GM12878 (cell line): Measurements from ENCODE around the gene PPP1CA. TPM values are rescaled to one million over a fixed set of nuclear protein-coding genes. Genes with fewer than 3 reads are reported as not detected.

ENCODE experiments used
- ATAC-seq: fragments of 200-7000 bp; cut with Tn5 transposase; 3 replicates; pipeline ENCODE4 v1.9.1; 2020; ENCODE audit warnings: mild to moderate bottlenecking, moderate library complexity
- BruUV-seq: library from RNA; stranded (reverse); fragments of 400-500 nt; replicated peaks from 2 replicates; lab custom pipeline; 2021; lab: Mats Ljungman, UMichigan
- CTCF ChIA-PET: fragments of 300-600 bp; sonication (Branson Sonifier 250); formaldehyde crosslinking; extraction: SDS; loops from one replicate; lab custom pipeline; 2021; ENCODE audit warnings: inconsistent platforms; lab: Yijun Ruan, JAX
- POLR2A ChIA-PET: fragments of 350-600 bp; formaldehyde crosslinking; extraction: SDS; loops from one replicate; lab custom pipeline; 2021; ENCODE audit warnings: inconsistent platforms; lab: Charles Lee
- RAD21 ChIA-PET: fragments of 300-600 bp; sonication (Branson Sonifier 250); formaldehyde crosslinking; loops from one replicate; lab custom pipeline; 2023; ENCODE audit warnings: antibody characterized with exemption; ENCODE audit not compliant: unreplicated experiment; lab: Charles Lee
- SMC1A ChIA-PET: fragments of 300-600 bp; sonication (Branson Sonifier 250); formaldehyde crosslinking; loops from one replicate; lab custom pipeline; 2023; ENCODE audit not compliant: unreplicated experiment, uncharacterized antibody; lab: Charles Lee
- DNase-seq: peaks from one replicate; pipeline ENCODE4 v3.0.0-alpha.2; 2011; ENCODE audit warnings: low read depth, low spot score
- FAIRE-seq: peaks from 3 replicates; lab custom pipeline; 2011; peaks lifted over from hg19 to GRCh38; lab: Jason Lieb, UNC
- H2AFZ ChIP-seq: 2 replicates; pipeline ENCODE4 v1.6.0; 2011; ENCODE audit warnings: low read depth, low read length, control low read depth; ENCODE audit not compliant: control insufficient read depth
- H3K27ac ChIP-seq: 2 replicates; pipeline ENCODE4 v1.5.1; 2011; ENCODE audit warnings: control low read depth; ENCODE audit not compliant: control insufficient read depth, insufficient read depth
- H3K27me3 ChIP-seq, 2 experiments: replicated peaks in 1 of 2; 2 replicates each; pipeline versions ENCODE4 v1.6.0 to v1.6.1; 2011; ENCODE audit warnings: low read length in 1 of 2; ENCODE audit not compliant: control insufficient read depth in 2 of 2, insufficient read depth in 2 of 2
- H3K36me3 ChIP-seq, 2 experiments: 2 replicates each; pipeline ENCODE4 v1.5.1; 2011; ENCODE audit warnings: low read length in 1 of 2; ENCODE audit not compliant: control insufficient read depth in 2 of 2, insufficient read depth in 2 of 2
- H3K4me1 ChIP-seq: 2 replicates; pipeline ENCODE4 v1.6.1; 2011; ENCODE audit warnings: mild to moderate bottlenecking, low read length, moderate library complexity, mixed read lengths; ENCODE audit not compliant: control insufficient read depth, insufficient read depth
- H3K4me2 ChIP-seq: 2 replicates; pipeline ENCODE4 v1.6.0; 2011; ENCODE audit warnings: control low read depth; ENCODE audit not compliant: control insufficient read depth, insufficient read depth
- H3K4me3 ChIP-seq: fragments of 200-600 bp; sonication (generic); 2 replicates; pipeline ENCODE4 v1.5.1; 2016
- H3K79me2 ChIP-seq: 2 replicates; pipeline ENCODE4 v1.6.0; 2011; ENCODE audit warnings: low read length; ENCODE audit not compliant: control insufficient read depth, insufficient read depth
- H3K9ac ChIP-seq: 2 replicates; pipeline ENCODE4 v1.8.0; 2011; ENCODE audit warnings: low read length, control low read depth, mixed read lengths; ENCODE audit not compliant: control insufficient read depth, insufficient read depth
- H3K9me3 ChIP-seq: replicated peaks from 3 replicates; pipeline ENCODE4 v1.5.1; 2011; ENCODE audit warnings: mild to moderate bottlenecking, low read length; ENCODE audit not compliant: control insufficient read depth, insufficient read depth
- H4K20me1 ChIP-seq: 2 replicates; pipeline ENCODE4 v1.6.0; 2011; ENCODE audit not compliant: control insufficient read depth, insufficient read depth
- EGR1 ChIP-seq, 2 experiments: IDR thresholded peaks; 1 replicate in 1 of 2; 2 replicates in 1 of 2; pipeline ENCODE4 v1.6.1; 2011 to 2012; ENCODE audit warnings: low read depth in 2 of 2, low read length in 2 of 2, borderline replicate concordance in 1 of 2, mild to moderate bottlenecking in 1 of 2, moderate library complexity in 1 of 2
- HDGF ChIP-seq: fragments of 450-650 bp; IDR thresholded peaks from 2 replicates; pipeline ENCODE4 v1.6.1; 2016; ENCODE audit warnings: antibody characterized with exemption
- KDM1A ChIP-seq: fragments of 200-600 bp; sonication (generic); IDR thresholded peaks from 2 replicates; pipeline ENCODE4 v1.6.1; 2016; ENCODE audit warnings: borderline replicate concordance
- LARP7 ChIP-seq: fragments of 450-650 bp; IDR thresholded peaks from 2 replicates; pipeline ENCODE4 v1.6.1; 2017; ENCODE audit warnings: mild to moderate bottlenecking
- NFYB ChIP-seq: IDR thresholded peaks from 2 replicates; pipeline ENCODE4 v1.6.1; 2011; ENCODE audit warnings: low read depth, mild to moderate bottlenecking, low read length, improper control_type of control experiment, moderate library complexity; ENCODE audit not compliant: insufficient read depth
- POLR2A ChIP-seq: IDR thresholded peaks from 2 replicates; pipeline ENCODE4 v1.6.1; 2011; ENCODE audit warnings: low read depth, mild to moderate bottlenecking, low read length
- RAD21 ChIP-seq: IDR thresholded peaks from 2 replicates; pipeline ENCODE4 v1.6.1; 2011; ENCODE audit warnings: mild to moderate bottlenecking, low read depth, low read length, moderate library complexity; ENCODE audit not compliant: insufficient read depth
- TCF3 ChIP-seq: IDR thresholded peaks from 2 replicates; pipeline ENCODE4 v1.6.1; 2012; ENCODE audit warnings: low read depth, mild to moderate bottlenecking, low read length, borderline replicate concordance; ENCODE audit not compliant: insufficient read depth
- ZNF622 ChIP-seq: fragments of 450-650 bp; IDR thresholded peaks from 2 replicates; pipeline ENCODE4 v1.6.1; 2017; ENCODE audit warnings: mild to moderate bottlenecking, inconsistent platforms
- WGBS: methylation state at CpG from one replicate; pipeline ENCODE4 v1.1.6; 2016; ENCODE audit warnings: low lambda C conversion rate; ENCODE audit not compliant: insufficient replicate concordance, insufficient coverage; ENCODE audit errors: missing lambda C conversion rate; 5-methylcytosine and 5-hydroxymethylcytosine counted together
- in situ Hi-C: fragments of 300-500 bp; cut with MboI; formaldehyde crosslinking; loops from 9 replicates; pipeline ENCODE4 v1.14.3; 2018; ENCODE audit warnings: mixed read lengths
- intact Hi-C: fragments of 100-400 bp; cut with micrococcal nuclease; formaldehyde crosslinking; loops from one replicate; pipeline ENCODE4 v1.14.2; 2022; ENCODE audit not compliant: unreplicated experiment
- polyA plus RNA-seq, 11 experiments: library from polyadenylated mRNA; depleted of rRNA in 4 of 11; unstranded in 6 of 11; stranded (reverse) in 5 of 11; fragments of >200 nt; fragmentation: Nextera tagmentation in 4 of 11; fragmentation: Illumina TruSeq in 1 of 11; extraction: Ambion mirVana in 4 of 11; extraction: Trizol in 1 of 11; gene quantifications; 1 replicate in 1 of 11; 2 replicates in 10 of 11; pipeline versions ENCODE4 v1.2.1 to v1.2.3, GENCODE V29; 2011 to 2016; ENCODE audit warnings: inconsistent platforms in 2 of 11, missing spikeins in 2 of 11, low read depth in 1 of 11
- total RNA-seq, 4 experiments: library from RNA; depleted of rRNA in 3 of 4; stranded (reverse); fragments of >200 nt in 3 of 4; fragmentation: Illumina TruSeq in 1 of 4; extraction: Trizol in 1 of 4; gene quantifications; 2 replicates each; pipeline versions ENCODE4 v1.2.1 to v1.2.3, GENCODE V29; 2013 to 2021
- TF ChIP-seq, protein P1 (sequence below): fragments of 450-650 bp; IDR thresholded peaks from 2 replicates; pipeline ENCODE4 v1.6.1; 2017; ENCODE audit warnings: antibody characterized with exemption, mild to moderate bottlenecking, moderate library complexity
- TF ChIP-seq, protein P2 (sequence below): fragments of 450-650 bp; IDR thresholded peaks from 2 replicates; pipeline ENCODE4 v1.6.1; 2017; ENCODE audit warnings: mild to moderate bottlenecking
- TF ChIP-seq, protein P3 (sequence below): fragments of 450-650 bp; IDR thresholded peaks from 2 replicates; pipeline ENCODE4 v1.6.1; 2016; ENCODE audit warnings: mild to moderate bottlenecking

PPP1CA gene
- total and polyA plus RNA-seq, 10 of the 15 experiments (the other 5 are each of a cell fraction or from before 2014, with no cell fraction given): 26.4 to 458 (median 240) TPM

DNA sequence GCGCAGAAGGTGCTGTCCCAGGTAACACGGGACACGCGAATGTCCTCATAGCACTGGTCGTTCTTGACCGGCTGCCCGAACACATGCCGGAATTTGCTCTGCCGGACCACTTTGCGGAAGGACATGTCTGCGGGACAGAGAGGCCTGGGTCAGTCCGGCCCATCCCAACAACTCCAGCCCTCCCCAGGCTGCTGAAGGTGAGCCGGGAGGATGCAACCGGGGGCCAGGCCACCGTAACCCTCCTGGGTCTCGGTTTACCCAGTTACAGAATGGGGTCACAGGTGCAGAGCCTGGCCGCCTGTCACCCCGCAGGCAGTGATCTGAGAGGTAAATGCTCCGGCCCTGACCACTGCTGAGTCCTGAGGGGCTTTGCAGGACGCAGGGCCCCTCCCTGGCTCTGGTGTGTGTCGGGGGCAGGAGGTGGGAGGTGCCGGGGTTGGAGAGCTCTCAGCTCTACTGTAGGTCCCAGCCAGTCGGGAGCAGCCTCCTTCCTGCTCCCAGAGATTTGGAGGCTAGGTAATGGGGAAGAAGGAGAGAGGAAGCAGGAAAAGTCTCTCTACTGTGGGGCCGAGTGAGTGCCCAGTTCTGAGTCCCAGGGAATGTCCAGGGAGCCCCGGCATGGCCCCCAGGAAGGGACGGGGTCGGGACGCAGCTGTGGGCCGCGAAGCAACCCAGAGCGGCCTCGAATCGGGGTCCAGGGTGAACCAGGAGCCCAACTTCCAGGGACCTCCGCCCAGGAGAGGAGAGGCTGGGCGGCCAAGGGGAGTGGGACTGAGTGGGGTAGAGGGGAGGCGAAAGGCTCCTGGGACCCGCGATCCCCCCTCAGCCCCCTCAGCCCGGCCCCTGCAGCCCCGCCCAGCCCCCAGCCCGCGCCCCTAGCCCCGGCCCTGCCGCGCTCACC is 41.1 kb upstream of the PPP1CA start (continued):
- TF ChIP-seq, protein P1, sequence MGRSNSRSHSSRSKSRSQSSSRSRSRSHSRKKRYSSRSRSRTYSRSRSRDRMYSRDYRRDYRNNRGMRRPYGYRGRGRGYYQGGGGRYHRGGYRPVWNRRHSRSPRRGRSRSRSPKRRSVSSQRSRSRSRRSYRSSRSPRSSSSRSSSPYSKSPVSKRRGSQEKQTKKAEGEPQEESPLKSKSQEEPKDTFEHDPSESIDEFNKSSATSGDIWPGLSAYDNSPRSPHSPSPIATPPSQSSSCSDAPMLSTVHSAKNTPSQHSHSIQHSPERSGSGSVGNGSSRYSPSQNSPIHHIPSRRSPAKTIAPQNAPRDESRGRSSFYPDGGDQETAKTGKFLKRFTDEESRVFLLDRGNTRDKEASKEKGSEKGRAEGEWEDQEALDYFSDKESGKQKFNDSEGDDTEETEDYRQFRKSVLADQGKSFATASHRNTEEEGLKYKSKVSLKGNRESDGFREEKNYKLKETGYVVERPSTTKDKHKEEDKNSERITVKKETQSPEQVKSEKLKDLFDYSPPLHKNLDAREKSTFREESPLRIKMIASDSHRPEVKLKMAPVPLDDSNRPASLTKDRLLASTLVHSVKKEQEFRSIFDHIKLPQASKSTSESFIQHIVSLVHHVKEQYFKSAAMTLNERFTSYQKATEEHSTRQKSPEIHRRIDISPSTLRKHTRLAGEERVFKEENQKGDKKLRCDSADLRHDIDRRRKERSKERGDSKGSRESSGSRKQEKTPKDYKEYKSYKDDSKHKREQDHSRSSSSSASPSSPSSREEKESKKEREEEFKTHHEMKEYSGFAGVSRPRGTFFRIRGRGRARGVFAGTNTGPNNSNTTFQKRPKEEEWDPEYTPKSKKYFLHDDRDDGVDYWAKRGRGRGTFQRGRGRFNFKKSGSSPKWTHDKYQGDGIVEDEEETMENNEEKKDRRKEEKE: no peak
- TF ChIP-seq ZNF622: no peak
- TF ChIP-seq EGR1 (IDR thresholded peaks at IDR 0.05; ENCODE audit: borderline replicate concordance in 1 of 2, low read depth in 2 of 2, low read length in 2 of 2): no peak

DNA sequence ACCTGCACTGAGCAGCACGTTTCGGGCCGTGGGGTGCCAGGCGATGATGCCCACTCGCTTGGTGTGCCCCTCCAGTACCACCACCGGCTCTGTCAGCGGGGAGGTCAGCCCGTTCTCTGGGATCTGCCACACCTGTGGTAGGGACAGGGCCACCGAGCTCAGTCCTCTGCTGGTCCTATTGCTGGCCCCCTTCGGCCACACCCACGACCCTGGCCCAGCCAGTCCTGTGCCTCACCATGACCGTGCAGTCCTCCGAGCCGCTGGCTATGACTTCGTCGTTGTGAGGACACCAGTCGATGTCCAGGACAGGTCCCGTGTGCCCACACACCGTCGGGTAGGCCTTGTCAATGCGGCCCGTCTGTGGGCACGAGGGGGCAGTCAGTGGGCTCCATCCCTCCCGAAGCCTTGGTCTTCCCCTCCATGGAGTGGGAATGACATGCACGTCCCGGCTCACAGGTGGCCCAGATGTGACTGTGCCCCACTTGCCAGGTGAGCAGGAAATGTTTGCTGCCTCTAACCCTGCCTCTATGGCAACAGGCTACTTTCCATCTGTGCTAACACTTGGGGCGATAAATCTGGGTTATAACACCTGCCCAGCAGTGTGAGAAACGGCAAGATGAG is 40.2 kb upstream of the PPP1CA start:
- Histone ChIP-seq H3K27ac (no peak overlapping the region), H3K9ac (no peak overlapping the region), H2AFZ (no peak overlapping the region), H3K36me3 (peaks cover 0 to 1% of the 10 kb centered on the region in 2 experiments; a peak in 2 of 4 replicates), H3K4me2 (peak overlapping the region; percentile 26), H3K79me2 (peaks cover 34% of the 10 kb centered on the region), H3K9me3 (no peaks in the 10 kb centered on the region), H3K4me1 (peaks cover 35% of the 10 kb centered on the region), H4K20me1 (no peaks in the 10 kb centered on the region), H3K4me3 (no peak overlapping the region; the same call in 1 of the 2 replicates), H3K27me3 (no peaks in the 10 kb centered on the region)
- ChIA-PET POLR2A (interaction anchor here (1.5 to 1.6 kb wide), 3 partner anchors 18 to 43 kb away, joined by 3 to 5 read pairs (median 5); partner anchors contain the start of gene PPP1CA), RAD21 (no interaction called here), CTCF (no interaction called here), SMC1A (interaction anchor here (1.5 kb wide), 1 partner anchor 19 kb away, joined by 5 read pairs; no protein-coding TSS in a partner anchor)
- in situ Hi-C loops: no loop called here
- 87% methylated on average over 24 of the region's 28 CpGs for WGBS
- intact Hi-C loops: no loop called here
- BruUV-seq: TSS peak; percentile 30
- DNase-seq (no peak), ATAC-seq (no peak), FAIRE-seq (no peak)
- TF ChIP-seq TCF3: 0 out of 2 replicates have a peak, but pooled peaks have one; percentile 9
- TF ChIP-seq, protein P2, sequence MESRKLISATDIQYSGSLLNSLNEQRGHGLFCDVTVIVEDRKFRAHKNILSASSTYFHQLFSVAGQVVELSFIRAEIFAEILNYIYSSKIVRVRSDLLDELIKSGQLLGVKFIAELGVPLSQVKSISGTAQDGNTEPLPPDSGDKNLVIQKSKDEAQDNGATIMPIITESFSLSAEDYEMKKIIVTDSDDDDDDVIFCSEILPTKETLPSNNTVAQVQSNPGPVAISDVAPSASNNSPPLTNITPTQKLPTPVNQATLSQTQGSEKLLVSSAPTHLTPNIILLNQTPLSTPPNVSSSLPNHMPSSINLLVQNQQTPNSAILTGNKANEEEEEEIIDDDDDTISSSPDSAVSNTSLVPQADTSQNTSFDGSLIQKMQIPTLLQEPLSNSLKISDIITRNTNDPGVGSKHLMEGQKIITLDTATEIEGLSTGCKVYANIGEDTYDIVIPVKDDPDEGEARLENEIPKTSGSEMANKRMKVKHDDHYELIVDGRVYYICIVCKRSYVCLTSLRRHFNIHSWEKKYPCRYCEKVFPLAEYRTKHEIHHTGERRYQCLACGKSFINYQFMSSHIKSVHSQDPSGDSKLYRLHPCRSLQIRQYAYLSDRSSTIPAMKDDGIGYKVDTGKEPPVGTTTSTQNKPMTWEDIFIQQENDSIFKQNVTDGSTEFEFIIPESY: no peak
- TF ChIP-seq RAD21: no peak
- TF ChIP-seq HDGF: 0 out of 2 replicates have a peak, but pooled peaks have one; percentile 15
- no peak for TF ChIP-seq NFYB
- TF ChIP-seq POLR2A: peak; percentile 20; the same call in 1 of the 2 replicates
- TF ChIP-seq LARP7: no peak
- TF ChIP-seq, protein P3, sequence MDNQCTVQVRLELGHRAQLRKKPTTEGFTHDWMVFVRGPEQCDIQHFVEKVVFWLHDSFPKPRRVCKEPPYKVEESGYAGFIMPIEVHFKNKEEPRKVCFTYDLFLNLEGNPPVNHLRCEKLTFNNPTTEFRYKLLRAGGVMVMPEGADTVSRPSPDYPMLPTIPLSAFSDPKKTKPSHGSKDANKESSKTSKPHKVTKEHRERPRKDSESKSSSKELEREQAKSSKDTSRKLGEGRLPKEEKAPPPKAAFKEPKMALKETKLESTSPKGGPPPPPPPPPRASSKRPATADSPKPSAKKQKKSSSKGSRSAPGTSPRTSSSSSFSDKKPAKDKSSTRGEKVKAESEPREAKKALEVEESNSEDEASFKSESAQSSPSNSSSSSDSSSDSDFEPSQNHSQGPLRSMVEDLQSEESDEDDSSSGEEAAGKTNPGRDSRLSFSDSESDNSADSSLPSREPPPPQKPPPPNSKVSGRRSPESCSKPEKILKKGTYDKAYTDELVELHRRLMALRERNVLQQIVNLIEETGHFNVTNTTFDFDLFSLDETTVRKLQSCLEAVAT: peak; percentile 84
- TF ChIP-seq KDM1A: no peak
